H4 (cell line): ENCODE measurements around the gene RAB27A. TPM values are rescaled to one million over a fixed set of nuclear protein-coding genes. Genes with fewer than 3 reads are reported as not detected.
"Not testable (repeated sequence)": the region's sequence is repeated elsewhere in the genome, so short reads cannot be mapped to it uniquely, and the experiment has no call there.

Experiments used
- DNase-seq: peaks from one replicate; pipeline ENCODE4 v3.0.0-alpha.2; 2015; ENCODE audit warnings: low spot score
- total RNA-seq: library from RNA; depleted of rRNA; stranded (reverse); fragments of >200 nt; shearing (Covaris generic); gene quantifications from 2 replicates; pipeline ENCODE4 v1.2.3, GENCODE V29; 2014

RAB27A gene
- total RNA-seq, 1 experiment from 2014 or later = 15.9 TPM

DNA sequence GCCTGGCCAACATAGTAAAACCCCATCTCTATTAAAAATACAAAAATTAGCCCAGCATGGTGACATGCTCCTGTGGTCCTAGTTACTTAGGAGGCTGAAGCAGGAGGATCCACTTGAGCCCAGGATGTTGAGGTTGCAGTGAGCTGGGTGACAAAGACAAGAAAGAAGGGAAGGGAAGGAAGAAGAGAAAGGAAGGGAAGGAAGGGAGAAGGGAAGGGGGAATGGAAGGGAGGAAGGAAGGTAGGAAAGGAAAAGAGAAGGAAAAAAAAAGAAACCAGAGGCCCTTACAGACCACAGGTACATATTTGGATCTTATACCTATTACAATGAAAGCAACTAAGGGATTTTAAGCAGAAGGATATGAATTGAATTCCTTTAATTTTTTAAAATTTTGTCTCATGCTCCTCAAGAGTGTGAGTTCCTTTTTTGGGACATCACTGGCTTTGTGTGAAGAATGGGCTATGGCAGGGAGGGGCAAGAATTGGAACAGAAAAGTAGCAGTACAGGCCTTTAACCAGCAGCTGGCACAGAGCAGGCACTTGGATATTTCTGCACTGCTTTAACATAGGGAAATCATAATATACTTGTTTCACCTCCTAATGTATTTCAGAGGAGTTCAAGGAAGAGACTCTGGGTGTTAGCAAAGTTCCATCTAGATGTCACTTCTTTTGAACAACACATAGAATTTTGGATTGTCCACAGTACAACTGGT is 7.9 kb downstream of the RAB27A start:
- DNase-seq = peak; percentile 21

DNA sequence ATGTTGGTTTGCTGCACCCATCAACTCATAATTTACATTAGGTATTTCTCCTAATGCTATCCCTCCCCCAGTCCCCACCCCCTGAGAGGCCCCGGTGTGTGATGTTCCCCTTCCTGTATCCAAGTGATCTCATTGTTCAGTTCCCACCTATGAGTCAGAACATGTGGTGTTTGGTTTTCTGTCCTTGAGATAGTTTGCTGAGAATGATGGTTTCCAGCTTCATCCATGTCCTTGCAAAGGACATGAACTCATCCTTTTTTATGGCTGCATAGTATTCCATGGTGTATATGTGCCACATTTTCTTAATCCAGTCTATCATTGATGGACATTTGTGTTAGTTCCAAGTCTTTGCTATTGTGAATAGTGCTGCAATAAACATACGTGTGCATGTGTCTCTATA is 9.0 kb downstream of the RAB27A start:
- DNase-seq = not testable (repeated sequence)

DNA sequence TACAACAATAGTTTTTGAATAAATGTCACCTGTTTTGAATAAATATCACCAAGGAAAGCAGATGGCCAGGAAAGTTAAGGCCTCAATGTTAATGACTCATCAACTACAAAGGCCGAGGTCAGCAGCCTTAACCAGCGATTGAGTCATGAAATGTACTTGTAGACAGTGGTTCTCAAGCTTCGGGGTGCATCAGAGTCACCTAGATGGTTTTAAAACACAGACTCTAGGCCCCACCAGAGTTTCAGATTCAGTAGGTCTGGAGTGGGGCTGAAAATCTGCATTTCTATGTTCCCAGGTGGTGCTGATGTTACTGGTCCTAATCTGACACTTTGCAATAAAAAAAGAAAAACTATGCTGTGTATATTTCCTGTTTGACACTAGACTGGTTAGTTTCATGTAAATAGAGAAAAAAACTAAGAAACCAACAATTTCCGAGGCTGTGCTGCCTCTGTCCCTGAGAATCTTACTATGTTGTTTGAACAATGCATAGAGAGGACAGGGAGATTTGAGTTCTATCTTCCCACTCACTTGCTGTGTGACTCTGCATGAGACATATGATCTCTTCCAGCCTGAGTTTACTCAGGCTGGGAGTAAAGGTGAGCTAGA is 9.8 kb downstream of the RAB27A start:
- DNase-seq = peak; percentile 79

DNA sequence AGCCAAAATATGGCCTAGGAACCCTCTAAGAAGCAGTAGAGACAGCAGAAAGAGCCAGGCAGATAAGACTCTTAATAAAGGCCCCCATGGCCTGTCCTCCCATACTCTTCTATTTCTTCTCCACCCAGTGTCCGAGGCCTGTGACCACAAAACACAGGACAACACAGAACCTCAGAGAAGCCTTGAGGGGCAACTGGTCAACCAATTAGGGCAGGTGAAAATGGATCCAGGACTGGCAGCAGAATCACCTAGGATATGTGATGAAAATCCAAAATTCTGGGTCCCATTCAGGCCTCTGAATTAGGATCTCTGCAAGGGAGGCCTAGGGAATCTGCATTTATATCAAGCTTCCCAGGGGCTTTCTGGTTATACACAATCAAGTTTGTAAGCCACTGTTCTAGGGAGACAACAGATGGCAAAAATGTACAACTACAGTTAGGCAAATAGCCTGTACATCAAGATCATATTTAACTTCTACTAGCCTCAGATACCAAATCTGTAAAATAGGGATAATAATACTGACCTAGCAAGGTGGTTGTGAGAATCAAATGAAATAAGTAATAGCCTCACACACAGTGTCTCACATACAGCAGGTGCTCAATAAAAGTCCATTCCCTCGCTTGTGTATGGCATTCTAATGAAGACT is 10.4 kb downstream of the RAB27A start:
- DNase-seq = no peak

- DNase-seq = no peak
Observed at GRCh38 chr15:55277715-55278114, 11.9 kb downstream of the RAB27A start.

- DNase-seq = peak; percentile 77
Observed at GRCh38 chr15:55277116-55277564, 12.5 kb downstream of the RAB27A start.

DNA sequence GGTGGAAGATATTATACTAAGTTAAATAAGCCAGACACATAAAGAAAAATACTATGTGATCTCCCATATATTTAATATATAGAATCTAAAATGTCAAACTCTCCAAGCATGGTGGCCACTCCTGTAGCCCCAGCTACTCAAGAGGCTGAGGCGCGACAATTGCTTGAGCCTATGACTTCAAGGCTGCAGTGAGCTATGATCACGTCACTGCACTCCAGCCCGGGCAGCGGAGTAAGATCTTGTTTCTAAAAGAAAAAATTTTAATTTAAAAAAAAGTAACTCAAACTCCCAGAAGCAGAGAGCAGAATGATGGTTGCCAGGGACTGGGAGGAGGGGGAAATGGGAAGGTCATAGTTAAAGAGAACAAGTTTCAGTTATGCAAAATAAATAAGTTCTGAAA is 13.3 kb downstream of the RAB27A start:
- DNase-seq = no peak

- no peak for DNase-seq
Observed at GRCh38 chr15:55270291-55270690, 19.3 kb downstream of the RAB27A start.

- DNase-seq = no peak
Observed at GRCh38 chr15:55268176-55268695, 21.4 kb downstream of the RAB27A start.

DNA sequence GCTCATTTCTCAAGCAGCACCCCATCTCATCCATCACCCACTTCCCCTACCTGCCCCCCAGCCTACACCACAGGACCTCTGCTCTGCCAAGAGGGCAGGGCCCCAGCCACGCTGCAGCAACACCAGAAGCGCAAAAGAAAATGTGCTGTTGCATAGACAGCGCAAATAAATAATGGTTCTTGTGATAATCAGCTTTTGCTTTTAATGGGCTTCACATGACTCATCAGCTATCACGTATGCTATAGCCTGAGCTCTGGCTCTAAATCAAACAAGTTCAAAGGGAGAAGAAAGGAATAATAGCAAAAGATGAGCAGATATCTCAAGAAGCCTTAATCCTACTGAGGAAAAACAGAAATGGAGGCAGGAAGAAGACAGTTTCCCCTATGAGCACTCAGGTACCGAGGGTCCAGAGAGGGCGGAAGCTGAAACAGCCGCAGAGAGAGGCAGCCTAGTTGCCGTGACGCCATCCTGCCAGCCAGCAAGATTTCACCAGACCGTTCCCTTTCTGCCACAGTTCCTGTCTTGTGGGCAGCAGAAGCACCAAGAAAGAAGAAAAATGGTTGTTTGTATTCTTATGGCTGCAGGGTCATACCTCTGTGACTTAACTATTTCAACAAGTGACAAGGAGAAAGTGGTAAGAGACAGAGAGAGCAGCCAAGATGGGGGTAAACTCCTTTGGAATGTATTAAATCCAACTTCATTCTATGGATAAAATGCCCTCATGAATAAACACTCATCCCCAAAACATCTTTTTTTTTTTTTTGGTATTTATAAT is 22.0 kb downstream of the RAB27A start:
- peak; percentile 56 for DNase-seq

- DNase-seq = no peak
Observed at GRCh38 chr15:55266547-55266946, 23.1 kb downstream of the RAB27A start.

GRCh38 chr15:55260562-55261131 is 29.0 kb downstream of the RAB27A start:
- DNase-seq = no peak

- no peak for DNase-seq
Observed at GRCh38 chr15:55257938-55258337, 31.7 kb downstream of the RAB27A start.

DNA sequence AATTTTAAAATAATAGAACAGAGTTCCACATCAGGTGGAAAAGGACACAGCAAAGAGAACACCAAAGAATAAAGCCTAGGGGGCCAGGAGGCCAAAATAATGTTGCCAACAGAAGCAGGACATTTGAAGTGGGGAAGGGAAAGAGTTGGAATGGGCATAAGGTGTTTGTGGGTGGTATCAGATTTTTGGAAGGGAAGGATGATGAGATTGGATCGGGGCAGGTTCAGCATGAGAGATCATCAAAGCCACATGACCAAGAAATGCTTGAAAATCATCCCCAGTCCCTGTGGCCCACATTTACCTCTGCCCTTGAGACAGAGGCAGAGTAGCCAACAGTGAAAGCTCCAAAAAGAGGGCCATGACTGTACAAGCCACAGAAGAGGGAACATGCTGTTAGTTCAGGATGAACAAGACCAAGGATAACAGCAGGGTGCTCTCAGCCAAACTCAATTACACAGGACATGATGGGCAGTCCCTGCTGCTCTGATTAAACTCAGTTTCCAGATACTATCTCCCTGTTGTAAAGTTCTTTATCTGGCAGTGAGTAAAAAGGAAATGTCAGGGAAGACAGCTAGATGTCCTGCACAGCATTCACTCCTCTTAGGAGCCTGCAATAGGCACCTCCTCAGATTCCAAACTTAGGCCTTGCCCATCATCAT is 32.5 kb downstream of the RAB27A start:
- no peak for DNase-seq

- DNase-seq = no peak
Observed at GRCh38 chr15:55256281-55257011, 33.2 kb downstream of the RAB27A start.

DNA sequence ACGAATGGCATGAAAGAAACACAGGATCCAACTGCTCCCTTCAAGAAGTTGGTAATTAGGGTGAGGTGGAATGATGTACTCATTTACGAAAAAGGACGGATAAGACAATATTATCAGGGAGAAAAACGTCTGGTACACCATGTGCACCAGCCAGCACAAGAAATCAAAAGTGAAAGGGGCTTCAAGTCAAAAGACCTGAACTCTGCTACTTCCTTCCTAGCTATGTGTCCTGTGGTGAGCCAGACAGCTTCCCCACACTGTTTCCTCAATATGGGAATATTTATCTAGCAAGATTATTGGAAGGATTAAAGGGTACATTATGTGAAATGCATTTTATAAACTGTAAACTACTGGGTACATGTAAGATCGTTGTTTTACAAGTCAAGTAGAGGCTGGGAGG is 33.9 kb downstream of the RAB27A start:
- DNase-seq = no peak

- DNase-seq = no peak
Observed at GRCh38 chr15:55254916-55255679, 34.5 kb downstream of the RAB27A start.

DNA sequence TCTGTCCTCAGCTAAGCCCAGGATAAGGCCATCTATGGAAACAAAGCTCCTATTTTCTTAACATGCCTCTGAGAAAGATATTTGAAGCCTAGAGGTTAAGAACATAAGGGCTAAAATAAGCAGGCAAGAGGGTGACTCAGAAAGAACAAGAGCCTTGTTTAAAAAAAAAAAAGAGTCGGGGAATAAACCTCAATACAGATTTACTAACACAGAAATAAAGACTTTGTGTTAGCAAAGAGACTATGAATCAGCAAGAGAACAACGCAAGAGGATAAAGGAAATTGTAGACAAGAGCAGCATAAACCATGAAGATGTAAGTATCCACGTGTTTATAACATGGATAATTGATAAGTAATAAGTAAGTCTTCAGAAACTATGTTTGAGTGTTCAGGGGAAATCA is 36.0 kb downstream of the RAB27A start:
- DNase-seq = peak; percentile 56

GRCh38 chr15:55252201-55252600 is 37.4 kb downstream of the RAB27A start:
- not testable (repeated sequence) for DNase-seq

DNA sequence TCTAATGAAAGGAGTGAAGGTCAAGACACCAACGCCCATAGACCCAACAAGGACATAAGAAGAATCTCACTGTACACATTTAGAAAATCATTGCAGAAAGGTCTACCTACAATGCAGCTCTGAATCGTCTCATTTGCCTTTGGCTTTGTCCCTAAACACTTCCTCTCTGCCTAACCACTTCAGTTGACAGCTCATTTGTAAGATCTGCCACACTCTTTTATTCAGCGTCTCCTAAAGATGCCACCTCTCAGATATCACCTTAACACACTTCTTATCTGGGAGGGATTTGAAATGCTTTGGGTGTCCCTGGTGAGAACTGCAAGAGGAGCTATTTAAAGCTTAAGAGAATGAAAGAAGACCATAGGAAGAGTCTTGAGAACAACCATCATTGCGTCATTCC is 38.7 kb downstream of the RAB27A start:
- no peak for DNase-seq
